GM12878 (cell line): ENCODE data around the gene ZNF687.

Source experiments
- CEBPB ChIP-seq, 2 experiments: fragments of 150-350 bp in 1 of 2; IDR thresholded peaks; 2 replicates each; pipeline ENCODE4 v1.6.1; 2012 to 2014; ENCODE audit warnings: low read depth in 2 of 2, low read length in 2 of 2, borderline replicate concordance in 1 of 2, inconsistent platforms in 1 of 2
- CHD2 ChIP-seq: IDR thresholded peaks from 2 replicates; pipeline ENCODE4 v1.6.1; 2011; ENCODE audit warnings: low read depth, low read length, improper control_type of control experiment, borderline replicate concordance
- CREB1 ChIP-seq: IDR thresholded peaks from 2 replicates; pipeline ENCODE4 v1.6.1; 2012; ENCODE audit warnings: low read depth, mild to moderate bottlenecking, inconsistent platforms
- EZH2 ChIP-seq: IDR thresholded peaks from 2 replicates; pipeline ENCODE4 v1.6.1; 2012; ENCODE audit warnings: low read depth, mild to moderate bottlenecking, control low read depth, inconsistent platforms, low read length, borderline replicate concordance; ENCODE audit not compliant: control insufficient read depth
- NBN ChIP-seq: fragments of 450-650 bp; IDR thresholded peaks from 2 replicates; pipeline ENCODE4 v1.6.1; 2016
- NR2C1 ChIP-seq: fragments of 450-650 bp; IDR thresholded peaks from 2 replicates; pipeline ENCODE4 v1.6.1; 2017; ENCODE audit warnings: antibody characterized with exemption, mild to moderate bottlenecking, moderate library complexity
- NRF1 ChIP-seq: conservative IDR thresholded peaks from 2 replicates; pipeline ENCODE4 v1.6.1; 2011; ENCODE audit warnings: mild to moderate bottlenecking, low read depth, low read length, improper control_type of control experiment
- POLR2A ChIP-seq: IDR thresholded peaks from 2 replicates; pipeline ENCODE4 v1.6.1; 2011; ENCODE audit warnings: low read depth, mild to moderate bottlenecking, low read length
- POLR2AphosphoS5 ChIP-seq: IDR thresholded peaks from 2 replicates; pipeline ENCODE4 v1.6.1; 2011; ENCODE audit warnings: mild to moderate bottlenecking, low read length, inconsistent platforms
- TAF1 ChIP-seq: IDR thresholded peaks from 2 replicates; pipeline ENCODE4 v1.6.1; 2011; ENCODE audit warnings: mild to moderate bottlenecking, low read depth, low read length, borderline replicate concordance
- ZSCAN29 ChIP-seq: fragments of 450-650 bp; IDR thresholded peaks from 2 replicates; pipeline ENCODE4 v1.6.1; 2017; ENCODE audit warnings: mild to moderate bottlenecking, moderate library complexity
- TF ChIP-seq, protein P1 (sequence below): IDR thresholded peaks from 2 replicates; pipeline ENCODE4 v1.6.1; 2011; ENCODE audit warnings: mild to moderate bottlenecking, low read depth, low read length, moderate library complexity; ENCODE audit not compliant: insufficient replicate concordance
- TF ChIP-seq, protein P2 (sequence below), 3 experiments: IDR thresholded peaks in 2 of 3; conservative IDR thresholded peaks in 1 of 3; 2 replicates each; pipeline ENCODE4 v1.5.1; 2011; ENCODE audit warnings: low read depth in 3 of 3, low read length in 3 of 3, mild to moderate bottlenecking in 3 of 3, control low read depth in 2 of 3, moderate library complexity in 2 of 3, inconsistent platforms in 1 of 3, mixed read lengths in 1 of 3; ENCODE audit not compliant: control insufficient read depth in 2 of 3, insufficient read depth in 1 of 3; ENCODE audit errors: extremely low read depth in 1 of 3
- TF ChIP-seq, protein P3 (sequence below): fragments of 450-650 bp; formaldehyde crosslinking; IDR thresholded peaks from 2 replicates; pipeline ENCODE4 v1.4.0; 2022; ENCODE audit warnings: mild to moderate bottlenecking, moderate library complexity

DNA sequence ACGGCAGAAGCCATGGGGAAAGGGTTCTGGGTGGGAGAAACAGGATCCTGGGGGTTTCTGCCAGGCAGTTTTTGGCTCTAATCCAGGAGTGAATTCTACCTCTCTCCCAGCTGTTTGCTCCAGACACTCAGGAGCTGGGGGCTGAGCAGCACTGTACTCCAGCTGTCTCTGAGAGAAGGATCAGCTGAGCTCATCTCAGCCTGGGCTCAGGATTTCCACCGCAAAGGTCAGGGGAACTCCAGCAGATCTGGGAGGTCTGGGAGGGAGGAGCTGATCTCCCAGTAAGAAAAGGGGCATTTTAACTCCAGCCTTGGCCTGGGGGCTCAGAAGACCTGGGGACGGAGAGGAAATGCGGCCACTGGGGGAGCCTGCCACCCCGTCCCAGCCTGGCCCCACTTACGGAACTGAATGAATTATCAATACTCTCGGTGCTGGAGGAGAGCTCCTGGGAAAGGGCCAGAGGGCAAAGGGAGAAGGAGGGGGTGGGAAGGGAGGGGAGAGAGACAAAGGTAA lies 27.8 kb downstream of the ZNF687 start:
- TF ChIP-seq TAF1 (no peak), POLR2A (no peak), EZH2 (no peak), POLR2AphosphoS5 (no peak), CREB1 (no peak), CHD2 (no peak), NRF1 (no peak), ZSCAN29 (no peak), NBN (no peak), NR2C1 (no peak), CEBPB (IDR thresholded peaks at IDR 0.05; ENCODE audit: borderline replicate concordance in 1 of 2, low read depth in 2 of 2, low read length in 2 of 2) (no peak)
- TF ChIP-seq, protein P1, sequence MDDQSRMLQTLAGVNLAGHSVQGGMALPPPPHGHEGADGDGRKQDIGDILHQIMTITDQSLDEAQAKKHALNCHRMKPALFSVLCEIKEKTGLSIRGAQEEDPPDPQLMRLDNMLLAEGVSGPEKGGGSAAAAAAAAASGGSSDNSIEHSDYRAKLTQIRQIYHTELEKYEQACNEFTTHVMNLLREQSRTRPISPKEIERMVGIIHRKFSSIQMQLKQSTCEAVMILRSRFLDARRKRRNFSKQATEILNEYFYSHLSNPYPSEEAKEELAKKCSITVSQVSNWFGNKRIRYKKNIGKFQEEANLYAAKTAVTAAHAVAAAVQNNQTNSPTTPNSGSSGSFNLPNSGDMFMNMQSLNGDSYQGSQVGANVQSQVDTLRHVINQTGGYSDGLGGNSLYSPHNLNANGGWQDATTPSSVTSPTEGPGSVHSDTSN = no peak
- TF ChIP-seq, protein P2, sequence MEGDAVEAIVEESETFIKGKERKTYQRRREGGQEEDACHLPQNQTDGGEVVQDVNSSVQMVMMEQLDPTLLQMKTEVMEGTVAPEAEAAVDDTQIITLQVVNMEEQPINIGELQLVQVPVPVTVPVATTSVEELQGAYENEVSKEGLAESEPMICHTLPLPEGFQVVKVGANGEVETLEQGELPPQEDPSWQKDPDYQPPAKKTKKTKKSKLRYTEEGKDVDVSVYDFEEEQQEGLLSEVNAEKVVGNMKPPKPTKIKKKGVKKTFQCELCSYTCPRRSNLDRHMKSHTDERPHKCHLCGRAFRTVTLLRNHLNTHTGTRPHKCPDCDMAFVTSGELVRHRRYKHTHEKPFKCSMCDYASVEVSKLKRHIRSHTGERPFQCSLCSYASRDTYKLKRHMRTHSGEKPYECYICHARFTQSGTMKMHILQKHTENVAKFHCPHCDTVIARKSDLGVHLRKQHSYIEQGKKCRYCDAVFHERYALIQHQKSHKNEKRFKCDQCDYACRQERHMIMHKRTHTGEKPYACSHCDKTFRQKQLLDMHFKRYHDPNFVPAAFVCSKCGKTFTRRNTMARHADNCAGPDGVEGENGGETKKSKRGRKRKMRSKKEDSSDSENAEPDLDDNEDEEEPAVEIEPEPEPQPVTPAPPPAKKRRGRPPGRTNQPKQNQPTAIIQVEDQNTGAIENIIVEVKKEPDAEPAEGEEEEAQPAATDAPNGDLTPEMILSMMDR (IDR thresholded peaks at IDR 0.05 in 2 of 3, conservative IDR thresholded peaks at IDR 0.05 in 1 of 3; ENCODE audit: control insufficient read depth in 2 of 3, extremely low read depth in 1 of 3, insufficient read depth in 1 of 3, low read depth in 3 of 3, low read length in 3 of 3) = no peak
- TF ChIP-seq, protein P3, sequence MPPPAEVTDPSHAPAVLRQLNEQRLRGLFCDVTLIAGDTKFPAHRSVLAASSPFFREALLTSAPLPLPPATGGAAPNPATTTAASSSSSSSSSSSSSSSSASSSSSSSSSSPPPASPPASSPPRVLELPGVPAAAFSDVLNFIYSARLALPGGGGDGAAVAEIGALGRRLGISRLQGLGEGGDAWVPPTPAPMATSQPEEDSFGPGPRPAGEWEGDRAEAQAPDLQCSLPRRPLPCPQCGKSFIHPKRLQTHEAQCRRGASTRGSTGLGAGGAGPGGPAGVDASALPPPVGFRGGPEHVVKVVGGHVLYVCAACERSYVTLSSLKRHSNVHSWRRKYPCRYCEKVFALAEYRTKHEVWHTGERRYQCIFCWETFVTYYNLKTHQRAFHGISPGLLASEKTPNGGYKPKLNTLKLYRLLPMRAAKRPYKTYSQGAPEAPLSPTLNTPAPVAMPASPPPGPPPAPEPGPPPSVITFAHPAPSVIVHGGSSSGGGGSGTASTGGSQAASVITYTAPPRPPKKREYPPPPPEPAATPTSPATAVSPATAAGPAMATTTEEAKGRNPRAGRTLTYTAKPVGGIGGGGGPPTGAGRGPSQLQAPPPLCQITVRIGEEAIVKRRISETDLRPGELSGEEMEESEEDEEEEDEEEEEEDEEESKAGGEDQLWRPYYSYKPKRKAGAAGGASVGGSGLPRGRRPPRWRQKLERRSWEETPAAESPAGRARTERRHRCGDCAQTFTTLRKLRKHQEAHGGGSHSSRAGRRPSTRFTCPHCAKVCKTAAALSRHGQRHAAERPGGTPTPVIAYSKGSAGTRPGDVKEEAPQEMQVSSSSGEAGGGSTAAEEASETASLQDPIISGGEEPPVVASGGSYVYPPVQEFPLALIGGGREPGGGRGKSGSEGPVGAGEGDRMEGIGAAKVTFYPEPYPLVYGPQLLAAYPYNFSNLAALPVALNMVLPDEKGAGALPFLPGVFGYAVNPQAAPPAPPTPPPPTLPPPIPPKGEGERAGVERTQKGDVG = no peak
